HL-60 (cell line): ENCODE data around the gene PSMC3.

Experiments
- DNase-seq, 2 experiments: peaks; one replicate each; pipeline ENCODE4 v3.0.0-alpha.2; 2010 to 2020; ENCODE audit warnings: low read depth in 1 of 2, low spot score in 1 of 2
- H3K27ac ChIP-seq: fragments of 250-450 bp; sonication (Bioruptor Pico); replicated peaks from 2 replicates; pipeline ENCODE4 v1.5.1; 2020; ENCODE audit warnings: mild to moderate bottlenecking, moderate library complexity
- H3K27me3 ChIP-seq: fragments of 250-450 bp; sonication (Bioruptor Pico); 2 replicates; pipeline ENCODE4 v1.5.1; 2021; ENCODE audit warnings: mild to moderate bottlenecking, moderate library complexity; ENCODE audit not compliant: insufficient read depth, poor library complexity, severe bottlenecking
- H3K4me3 ChIP-seq: replicated peaks from 2 replicates; pipeline ENCODE4 v1.5.1; 2011; ENCODE audit warnings: mild to moderate bottlenecking, control low read depth, low read length; ENCODE audit not compliant: insufficient read depth
- CTCF ChIP-seq: IDR thresholded peaks from one replicate; pipeline ENCODE4 v1.5.1; 2011; ENCODE audit warnings: low read length, control low read depth, inconsistent platforms; ENCODE audit not compliant: insufficient read depth
- GABPA ChIP-seq: IDR thresholded peaks from 2 replicates; pipeline ENCODE4 v1.6.1; 2012; ENCODE audit warnings: low read depth
- POLR2AphosphoS5 ChIP-seq: IDR thresholded peaks from 2 replicates; pipeline ENCODE4 v1.6.1; 2012; ENCODE audit warnings: low read depth
- REST ChIP-seq: IDR thresholded peaks from 2 replicates; pipeline ENCODE4 v1.6.1; 2012; ENCODE audit warnings: low read depth; ENCODE audit not compliant: insufficient replicate concordance
- SPI1 ChIP-seq: IDR thresholded peaks from 2 replicates; pipeline ENCODE4 v1.6.1; 2012; ENCODE audit warnings: low read depth, mild to moderate bottlenecking, borderline replicate concordance
- long read RNA-seq: library from polyadenylated mRNA; unstranded; transcript quantifications from one replicate; pipeline ENCODE4 v2.0.0, GENCODE V29; 2020

Gene PSMC3
- long read RNA-seq, transcript PSMC3-212 (12 exons, 1,373 nt): major isoform, 580 of 641 reads
- long read RNA-seq, partial matches to known transcripts: 11 of 641 reads
- long read RNA-seq, other reads (novel, unspliced or antisense): 50 of 641 reads

DNA sequence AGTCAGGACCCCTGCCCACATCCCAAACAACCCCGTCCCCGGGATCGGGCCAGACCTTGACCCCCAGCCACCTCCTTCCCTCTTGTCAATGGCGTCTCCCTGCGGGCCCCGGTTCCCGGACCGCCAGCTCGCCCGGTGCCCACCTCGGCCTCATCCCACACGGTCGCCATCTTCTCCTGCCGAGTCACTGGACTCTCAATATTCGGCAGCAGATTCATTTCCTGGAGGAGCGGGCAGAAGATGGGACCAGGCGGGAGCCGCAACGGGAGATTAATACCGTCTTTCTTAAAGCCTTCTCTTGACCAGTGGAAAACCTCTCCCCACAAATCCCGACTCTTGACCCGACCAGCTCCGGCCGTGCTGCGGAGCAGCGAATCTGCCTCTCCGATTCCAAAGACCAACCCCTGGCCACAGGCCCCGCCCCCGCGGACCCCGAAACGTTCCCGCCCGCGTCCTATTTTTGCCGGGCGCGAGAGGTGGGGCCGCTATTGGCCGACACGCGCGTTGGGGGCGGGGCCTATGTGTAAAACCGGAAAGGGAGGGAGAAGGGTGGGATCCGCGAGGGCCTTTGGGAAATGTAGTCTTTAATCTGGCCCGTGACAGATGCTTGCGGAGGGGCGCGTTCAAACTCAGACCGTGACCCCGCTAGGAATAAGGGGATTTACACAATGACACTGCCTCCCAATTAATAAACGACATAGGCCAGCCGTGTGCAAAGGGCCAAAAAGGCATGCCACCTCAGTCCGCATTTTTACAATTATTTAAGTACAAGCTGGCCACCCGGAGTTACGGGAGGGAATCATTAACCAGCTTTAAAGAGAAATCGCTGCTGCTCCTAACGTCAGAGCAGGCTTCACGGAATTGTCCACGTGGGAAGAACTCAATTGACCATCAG is at the start of gene PSMC3:
Gene PSMC3 (minus strand): TSS at position 378 of the 895 bp plus-strand sequence. CDS start 160 bp downstream, at position 218.
- peak; percentile 80 to 97 for DNase-seq
- Histone ChIP-seq H3K27me3 (no peaks in the 10 kb centered on the region), H3K4me3 (peak within 1 kb of the TSS; percentile 97), H3K27ac (peak within 1 kb of the TSS; percentile 99)
- TF ChIP-seq CTCF: no peak
- TF ChIP-seq POLR2AphosphoS5: peak; percentile 83; the same call in 1 of the 2 replicates
- TF ChIP-seq GABPA: peak; percentile 82
- no peak for TF ChIP-seq SPI1
- peak; percentile 77 for TF ChIP-seq REST

DNA sequence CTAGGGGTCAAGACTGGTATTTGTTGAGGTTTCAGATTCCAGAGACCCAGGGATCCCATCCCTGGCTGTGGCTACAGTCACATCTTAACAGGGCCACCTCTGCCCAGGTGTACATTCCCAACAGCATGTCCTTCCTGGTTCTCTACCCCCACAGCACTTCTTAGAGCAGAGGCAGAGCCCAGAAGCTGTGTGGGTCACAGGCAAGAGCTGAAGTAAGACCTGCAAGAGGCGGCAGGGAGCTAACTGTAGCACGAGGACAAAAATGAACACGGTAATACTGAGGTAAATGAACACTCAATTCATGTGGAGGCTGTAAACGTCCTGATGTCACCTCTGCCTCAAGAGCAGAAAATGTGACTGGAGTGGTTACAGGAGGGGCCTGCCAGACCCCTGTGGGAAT is 44.4 kb upstream of the PSMC3 start:
- H3K4me3 ChIP-seq: no peak overlapping the region
- no peaks in the 10 kb centered on the region for H3K27me3 ChIP-seq
- TF ChIP-seq REST (no peak), GABPA (no peak), SPI1 (no peak), CTCF (no peak), POLR2AphosphoS5 (no peak)
- H3K27ac ChIP-seq: no peak overlapping the region
- no peak for DNase-seq

- DNase-seq: no peak
- Histone ChIP-seq H3K4me3 (no peak overlapping the region), H3K27me3 (no peaks in the 10 kb centered on the region), H3K27ac (no peak overlapping the region)
- TF ChIP-seq GABPA: no peak
- no peak for TF ChIP-seq REST
- no peak for TF ChIP-seq CTCF
- TF ChIP-seq SPI1: no peak
- no peak for TF ChIP-seq POLR2AphosphoS5
Observed at GRCh38 chr11:47469361-47470179, 43.3 kb upstream of the PSMC3 start.
